GM23338 (cell line): ENCODE data around the gene OTOS. TPM values are rescaled to one million over a fixed set of nuclear protein-coding genes. Genes with fewer than 3 reads are reported as not detected.

ENCODE experiments used
- ATAC-seq: fragments of 200-7000 bp; cut with Tn5 transposase; 3 replicates; pipeline ENCODE4 v1.9.1; 2020
- DNase-seq: peaks from one replicate; pipeline ENCODE4 v3.0.0-alpha.2; 2015; ENCODE audit warnings: low spot score
- H2AFZ ChIP-seq: fragments of 200-600 bp; sonication (generic); 2 replicates; pipeline ENCODE4 v1.8.0; 2016; ENCODE audit warnings: antibody characterized with exemption, mild to moderate bottlenecking, moderate library complexity
- H3F3A ChIP-seq: fragments of 200-600 bp; sonication (generic); replicated peaks from 2 replicates; pipeline ENCODE4 v1.8.0; 2017; ENCODE audit warnings: antibody characterized with exemption, mixed run types, low read depth
- H3K27ac ChIP-seq: fragments of 200-600 bp; sonication (generic); 2 replicates; pipeline ENCODE4 v1.6.1; 2016; ENCODE audit warnings: low read depth
- H3K27me3 ChIP-seq: fragments of 200-600 bp; sonication (generic); 2 replicates; pipeline ENCODE4 v1.8.0; 2016; ENCODE audit warnings: mild to moderate bottlenecking, mixed run types, moderate library complexity; ENCODE audit not compliant: insufficient read depth
- H3K36me3 ChIP-seq: fragments of 200-600 bp; sonication (generic); 2 replicates; pipeline ENCODE4 v1.8.0; 2016; ENCODE audit warnings: mild to moderate bottlenecking; ENCODE audit not compliant: insufficient read depth
- H3K4me1 ChIP-seq: fragments of 200-600 bp; sonication (generic); 2 replicates; pipeline ENCODE4 v1.8.0; 2016; ENCODE audit warnings: mild to moderate bottlenecking, moderate library complexity; ENCODE audit not compliant: insufficient read depth
- H3K4me2 ChIP-seq: fragments of 200-600 bp; sonication (generic); 2 replicates; pipeline ENCODE4 v1.7.1; 2017; ENCODE audit warnings: mixed run types
- H3K4me3 ChIP-seq: fragments of 200-600 bp; sonication (generic); 2 replicates; pipeline ENCODE4 v1.6.1; 2016; ENCODE audit warnings: mixed run types
- H3K79me2 ChIP-seq: fragments of 200-600 bp; sonication (generic); replicated peaks from 2 replicates; pipeline ENCODE4 v1.8.0; 2017; ENCODE audit warnings: mild to moderate bottlenecking; ENCODE audit not compliant: insufficient read depth
- H3K9me2 ChIP-seq: fragments of 200-600 bp; sonication (generic); 2 replicates; pipeline ENCODE4 v1.8.0; 2017; ENCODE audit not compliant: insufficient read depth
- H4K20me1 ChIP-seq: fragments of 200-600 bp; sonication (generic); replicated peaks from 2 replicates; pipeline ENCODE4 v1.8.0; 2017; ENCODE audit warnings: mild to moderate bottlenecking; ENCODE audit not compliant: insufficient read depth
- H3K27ac Mint-ChIP-seq: 2 replicates; pipeline ENCODE4 v1.8.0; 2020; ENCODE audit warnings: inconsistent platforms, mild to moderate bottlenecking, moderate library complexity, mixed read lengths
- H3K27me3 Mint-ChIP-seq: 3 replicates; pipeline ENCODE4 v1.8.0; 2022; ENCODE audit warnings: low read depth, mild to moderate bottlenecking, moderate library complexity, mixed read lengths, inconsistent platforms; ENCODE audit not compliant: insufficient read depth, poor library complexity
- H3K36me3 Mint-ChIP-seq: 3 replicates; pipeline ENCODE4 v1.8.0; 2021; ENCODE audit warnings: low read depth, mild to moderate bottlenecking, inconsistent platforms, moderate library complexity, mixed read lengths
- H3K4me1 Mint-ChIP-seq: 3 replicates; pipeline ENCODE4 v1.8.0; 2020; ENCODE audit warnings: mild to moderate bottlenecking, inconsistent platforms, mixed read lengths
- H3K4me3 Mint-ChIP-seq: 3 replicates; pipeline ENCODE4 v1.8.0; 2021; ENCODE audit warnings: moderate library complexity, mild to moderate bottlenecking, inconsistent platforms, mixed read lengths
- H3K9me3 Mint-ChIP-seq: 3 replicates; pipeline ENCODE4 v1.8.0; 2020; ENCODE audit warnings: moderate library complexity, mild to moderate bottlenecking, inconsistent platforms, mixed read lengths
- CREB1 ChIP-seq: fragments of 250-450 bp; sonication (Bioruptor Pico); IDR thresholded peaks from 2 replicates; pipeline ENCODE4 v1.5.0; 2020; ENCODE audit warnings: low read depth, mild to moderate bottlenecking, moderate library complexity
- EZH2 ChIP-seq: fragments of 200-600 bp; sonication (generic); IDR thresholded peaks from one replicate; pipeline ENCODE4 v1.8.0; 2017; ENCODE audit warnings: antibody characterized with exemption, mild to moderate bottlenecking, low read depth; ENCODE audit not compliant: unreplicated experiment
- EZH2phosphoT487 ChIP-seq: fragments of 200-600 bp; sonication (generic); IDR thresholded peaks from one replicate; pipeline ENCODE4 v1.8.1; 2018; ENCODE audit warnings: antibody characterized with exemption; ENCODE audit not compliant: unreplicated experiment
- JUNB ChIP-seq: IDR thresholded peaks from one replicate; pipeline ENCODE4 v1.6.1; 2016; ENCODE audit warnings: antibody characterized with exemption; ENCODE audit not compliant: unreplicated experiment
- NANOG ChIP-seq: IDR thresholded peaks from 2 replicates; pipeline ENCODE4 v1.6.1; 2016; ENCODE audit warnings: antibody characterized with exemption, borderline replicate concordance
- POLR2AphosphoS5 ChIP-seq: IDR thresholded peaks from 2 replicates; pipeline ENCODE4 v1.6.1; 2016; ENCODE audit warnings: antibody characterized with exemption, low read depth
- STAT1 ChIP-seq: IDR thresholded peaks from one replicate; pipeline ENCODE4 v1.6.1; 2016; ENCODE audit warnings: antibody characterized with exemption; ENCODE audit not compliant: unreplicated experiment
- ZNF114 ChIP-seq: fragments of 250-450 bp; sonication (Bioruptor Pico); IDR thresholded peaks from 2 replicates; pipeline ENCODE4 v1.5.0; 2020; ENCODE audit warnings: mild to moderate bottlenecking, moderate library complexity
- ZNF331 ChIP-seq: fragments of 250-450 bp; sonication (Bioruptor Pico); IDR thresholded peaks from 2 replicates; pipeline ENCODE4 v1.5.0; 2020; ENCODE audit warnings: low read depth, mild to moderate bottlenecking, moderate library complexity
- polyA plus RNA-seq: library from polyadenylated mRNA; unstranded; fragments of >200 nt; fragmentation: Nextera tagmentation; extraction: Ambion mirVana; gene quantifications from 2 replicates; pipeline ENCODE4 v1.2.1, GENCODE V29; 2016
- total RNA-seq: library from RNA; depleted of rRNA; stranded (reverse); fragments of >200 nt; shearing (Covaris generic); gene quantifications from 2 replicates; pipeline ENCODE4 v1.2.3, GENCODE V29; 2014
- TF ChIP-seq, protein P1 (sequence below): IDR thresholded peaks from one replicate; pipeline ENCODE4 v1.6.1; 2018; ENCODE audit warnings: antibody characterized with exemption; ENCODE audit not compliant: unreplicated experiment
- TF ChIP-seq, protein P2 (sequence below), 2 experiments: fragments of 200-600 bp in 1 of 2; sonication (generic) in 1 of 2; conservative IDR thresholded peaks; 2 replicates each; pipeline versions ENCODE4 v1.5.1 to v1.6.1; 2016 to 2017; ENCODE audit warnings: antibody characterized with exemption in 2 of 2, low read depth in 2 of 2, mild to moderate bottlenecking in 2 of 2, moderate library complexity in 1 of 2
- TF ChIP-seq, protein P3 (sequence below): fragments of 250-450 bp; sonication (Bioruptor Pico); IDR thresholded peaks from 2 replicates; pipeline ENCODE4 v1.5.0; 2020; ENCODE audit warnings: mild to moderate bottlenecking, moderate library complexity
- TF ChIP-seq, protein P4 (sequence below): IDR thresholded peaks from 2 replicates; pipeline ENCODE4 v1.6.1; 2016; ENCODE audit warnings: antibody characterized with exemption

Gene OTOS
- total and polyA plus RNA-seq, 2 experiments from 2014 or later, result 0.40 TPM; not detected in 1

DNA sequence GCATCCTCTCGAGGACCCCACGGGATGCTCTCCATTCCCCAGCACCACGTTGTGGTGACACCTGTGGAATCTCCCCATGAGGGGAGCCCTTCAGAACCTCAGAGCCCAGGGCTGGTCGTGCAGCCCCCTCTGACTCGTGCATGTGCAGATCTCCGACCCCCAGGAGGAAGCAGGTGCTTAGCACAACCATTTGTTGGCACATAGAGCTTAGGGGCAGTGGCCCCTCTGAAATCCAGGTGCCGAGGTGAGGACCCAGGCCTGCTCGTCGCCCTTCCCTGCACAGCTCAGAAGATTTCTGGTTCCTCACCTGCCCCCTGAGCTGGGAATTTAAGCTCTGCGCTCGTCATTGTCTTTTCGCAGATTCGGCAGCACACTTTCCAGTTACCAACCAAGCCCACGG, 1.3 kb upstream of the OTOS start:
- Histone ChIP-seq H3F3A (no peaks in the 10 kb centered on the region), H4K20me1 (no peaks in the 10 kb centered on the region), H3K79me2 (no peaks in the 10 kb centered on the region), H3K4me2 (no peak overlapping the region), H3K4me1 (peaks cover 16% of the 10 kb centered on the region), H2AFZ (no peak overlapping the region), H3K36me3 (no peaks in the 10 kb centered on the region), H3K9me2 (no peaks in the 10 kb centered on the region), H3K4me3 (no peak overlapping the region), H3K27ac (no peak overlapping the region), H3K27me3 (no peaks in the 10 kb centered on the region)
- H3K4me3 Mint-ChIP-seq, result no peak overlapping the region; the same call in 2 of the 3 replicates
- peaks cover 23% of the 10 kb centered on the region for H3K4me1 Mint-ChIP-seq
- no peaks in the 10 kb centered on the region for H3K9me3 Mint-ChIP-seq
- peaks cover 12% of the 10 kb centered on the region for H3K27me3 Mint-ChIP-seq
- TF ChIP-seq EZH2 (no peak), ZNF331 (no peak), POLR2AphosphoS5 (no peak), STAT1 (no peak), JUNB (no peak), NANOG (no peak), ZNF114 (CRISPR knock-in tag) (no peak), EZH2phosphoT487 (no peak), CREB1 (no peak)
- TF ChIP-seq, protein P1, sequence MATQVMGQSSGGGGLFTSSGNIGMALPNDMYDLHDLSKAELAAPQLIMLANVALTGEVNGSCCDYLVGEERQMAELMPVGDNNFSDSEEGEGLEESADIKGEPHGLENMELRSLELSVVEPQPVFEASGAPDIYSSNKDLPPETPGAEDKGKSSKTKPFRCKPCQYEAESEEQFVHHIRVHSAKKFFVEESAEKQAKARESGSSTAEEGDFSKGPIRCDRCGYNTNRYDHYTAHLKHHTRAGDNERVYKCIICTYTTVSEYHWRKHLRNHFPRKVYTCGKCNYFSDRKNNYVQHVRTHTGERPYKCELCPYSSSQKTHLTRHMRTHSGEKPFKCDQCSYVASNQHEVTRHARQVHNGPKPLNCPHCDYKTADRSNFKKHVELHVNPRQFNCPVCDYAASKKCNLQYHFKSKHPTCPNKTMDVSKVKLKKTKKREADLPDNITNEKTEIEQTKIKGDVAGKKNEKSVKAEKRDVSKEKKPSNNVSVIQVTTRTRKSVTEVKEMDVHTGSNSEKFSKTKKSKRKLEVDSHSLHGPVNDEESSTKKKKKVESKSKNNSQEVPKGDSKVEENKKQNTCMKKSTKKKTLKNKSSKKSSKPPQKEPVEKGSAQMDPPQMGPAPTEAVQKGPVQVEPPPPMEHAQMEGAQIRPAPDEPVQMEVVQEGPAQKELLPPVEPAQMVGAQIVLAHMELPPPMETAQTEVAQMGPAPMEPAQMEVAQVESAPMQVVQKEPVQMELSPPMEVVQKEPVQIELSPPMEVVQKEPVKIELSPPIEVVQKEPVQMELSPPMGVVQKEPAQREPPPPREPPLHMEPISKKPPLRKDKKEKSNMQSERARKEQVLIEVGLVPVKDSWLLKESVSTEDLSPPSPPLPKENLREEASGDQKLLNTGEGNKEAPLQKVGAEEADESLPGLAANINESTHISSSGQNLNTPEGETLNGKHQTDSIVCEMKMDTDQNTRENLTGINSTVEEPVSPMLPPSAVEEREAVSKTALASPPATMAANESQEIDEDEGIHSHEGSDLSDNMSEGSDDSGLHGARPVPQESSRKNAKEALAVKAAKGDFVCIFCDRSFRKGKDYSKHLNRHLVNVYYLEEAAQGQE, result no peak
- TF ChIP-seq, protein P2, sequence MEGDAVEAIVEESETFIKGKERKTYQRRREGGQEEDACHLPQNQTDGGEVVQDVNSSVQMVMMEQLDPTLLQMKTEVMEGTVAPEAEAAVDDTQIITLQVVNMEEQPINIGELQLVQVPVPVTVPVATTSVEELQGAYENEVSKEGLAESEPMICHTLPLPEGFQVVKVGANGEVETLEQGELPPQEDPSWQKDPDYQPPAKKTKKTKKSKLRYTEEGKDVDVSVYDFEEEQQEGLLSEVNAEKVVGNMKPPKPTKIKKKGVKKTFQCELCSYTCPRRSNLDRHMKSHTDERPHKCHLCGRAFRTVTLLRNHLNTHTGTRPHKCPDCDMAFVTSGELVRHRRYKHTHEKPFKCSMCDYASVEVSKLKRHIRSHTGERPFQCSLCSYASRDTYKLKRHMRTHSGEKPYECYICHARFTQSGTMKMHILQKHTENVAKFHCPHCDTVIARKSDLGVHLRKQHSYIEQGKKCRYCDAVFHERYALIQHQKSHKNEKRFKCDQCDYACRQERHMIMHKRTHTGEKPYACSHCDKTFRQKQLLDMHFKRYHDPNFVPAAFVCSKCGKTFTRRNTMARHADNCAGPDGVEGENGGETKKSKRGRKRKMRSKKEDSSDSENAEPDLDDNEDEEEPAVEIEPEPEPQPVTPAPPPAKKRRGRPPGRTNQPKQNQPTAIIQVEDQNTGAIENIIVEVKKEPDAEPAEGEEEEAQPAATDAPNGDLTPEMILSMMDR (conservative IDR thresholded peaks at IDR 0.05; ENCODE audit: low read depth in 2 of 2), result no peak
- TF ChIP-seq, protein P3, sequence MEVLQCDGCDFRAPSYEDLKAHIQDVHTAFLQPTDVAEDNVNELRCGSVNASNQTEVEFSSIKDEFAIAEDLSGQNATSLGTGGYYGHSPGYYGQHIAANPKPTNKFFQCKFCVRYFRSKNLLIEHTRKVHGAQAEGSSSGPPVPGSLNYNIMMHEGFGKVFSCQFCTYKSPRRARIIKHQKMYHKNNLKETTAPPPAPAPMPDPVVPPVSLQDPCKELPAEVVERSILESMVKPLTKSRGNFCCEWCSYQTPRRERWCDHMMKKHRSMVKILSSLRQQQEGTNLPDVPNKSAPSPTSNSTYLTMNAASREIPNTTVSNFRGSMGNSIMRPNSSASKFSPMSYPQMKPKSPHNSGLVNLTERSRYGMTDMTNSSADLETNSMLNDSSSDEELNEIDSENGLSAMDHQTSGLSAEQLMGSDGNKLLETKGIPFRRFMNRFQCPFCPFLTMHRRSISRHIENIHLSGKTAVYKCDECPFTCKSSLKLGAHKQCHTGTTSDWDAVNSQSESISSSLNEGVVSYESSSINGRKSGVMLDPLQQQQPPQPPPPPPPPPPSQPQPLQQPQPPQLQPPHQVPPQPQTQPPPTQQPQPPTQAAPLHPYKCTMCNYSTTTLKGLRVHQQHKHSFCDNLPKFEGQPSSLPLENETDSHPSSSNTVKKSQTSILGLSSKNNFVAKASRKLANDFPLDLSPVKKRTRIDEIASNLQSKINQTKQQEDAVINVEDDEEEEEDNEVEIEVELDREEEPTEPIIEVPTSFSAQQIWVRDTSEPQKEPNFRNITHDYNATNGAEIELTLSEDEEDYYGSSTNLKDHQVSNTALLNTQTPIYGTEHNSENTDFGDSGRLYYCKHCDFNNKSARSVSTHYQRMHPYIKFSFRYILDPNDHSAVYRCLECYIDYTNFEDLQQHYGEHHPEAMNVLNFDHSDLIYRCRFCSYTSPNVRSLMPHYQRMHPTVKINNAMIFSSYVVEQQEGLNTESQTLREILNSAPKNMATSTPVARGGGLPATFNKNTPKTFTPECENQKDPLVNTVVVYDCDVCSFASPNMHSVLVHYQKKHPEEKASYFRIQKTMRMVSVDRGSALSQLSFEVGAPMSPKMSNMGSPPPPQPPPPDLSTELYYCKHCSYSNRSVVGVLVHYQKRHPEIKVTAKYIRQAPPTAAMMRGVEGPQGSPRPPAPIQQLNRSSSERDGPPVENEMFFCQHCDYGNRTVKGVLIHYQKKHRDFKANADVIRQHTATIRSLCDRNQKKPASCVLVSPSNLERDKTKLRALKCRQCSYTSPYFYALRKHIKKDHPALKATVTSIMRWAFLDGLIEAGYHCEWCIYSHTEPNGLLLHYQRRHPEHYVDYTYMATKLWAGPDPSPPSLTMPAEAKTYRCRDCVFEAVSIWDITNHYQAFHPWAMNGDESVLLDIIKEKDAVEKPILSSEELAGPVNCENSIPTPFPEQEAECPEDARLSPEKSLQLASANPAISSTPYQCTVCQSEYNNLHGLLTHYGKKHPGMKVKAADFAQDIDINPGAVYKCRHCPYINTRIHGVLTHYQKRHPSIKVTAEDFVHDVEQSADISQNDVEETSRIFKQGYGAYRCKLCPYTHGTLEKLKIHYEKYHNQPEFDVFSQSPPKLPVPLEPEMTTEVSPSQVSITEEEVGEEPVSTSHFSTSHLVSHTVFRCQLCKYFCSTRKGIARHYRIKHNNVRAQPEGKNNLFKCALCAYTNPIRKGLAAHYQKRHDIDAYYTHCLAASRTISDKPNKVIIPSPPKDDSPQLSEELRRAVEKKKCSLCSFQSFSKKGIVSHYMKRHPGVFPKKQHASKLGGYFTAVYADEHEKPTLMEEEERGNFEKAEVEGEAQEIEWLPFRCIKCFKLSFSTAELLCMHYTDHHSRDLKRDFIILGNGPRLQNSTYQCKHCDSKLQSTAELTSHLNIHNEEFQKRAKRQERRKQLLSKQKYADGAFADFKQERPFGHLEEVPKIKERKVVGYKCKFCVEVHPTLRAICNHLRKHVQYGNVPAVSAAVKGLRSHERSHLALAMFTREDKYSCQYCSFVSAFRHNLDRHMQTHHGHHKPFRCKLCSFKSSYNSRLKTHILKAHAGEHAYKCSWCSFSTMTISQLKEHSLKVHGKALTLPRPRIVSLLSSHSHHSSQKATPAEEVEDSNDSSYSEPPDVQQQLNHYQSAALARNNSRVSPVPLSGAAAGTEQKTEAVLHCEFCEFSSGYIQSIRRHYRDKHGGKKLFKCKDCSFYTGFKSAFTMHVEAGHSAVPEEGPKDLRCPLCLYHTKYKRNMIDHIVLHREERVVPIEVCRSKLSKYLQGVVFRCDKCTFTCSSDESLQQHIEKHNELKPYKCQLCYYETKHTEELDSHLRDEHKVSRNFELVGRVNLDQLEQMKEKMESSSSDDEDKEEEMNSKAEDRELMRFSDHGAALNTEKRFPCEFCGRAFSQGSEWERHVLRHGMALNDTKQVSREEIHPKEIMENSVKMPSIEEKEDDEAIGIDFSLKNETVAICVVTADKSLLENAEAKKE (CRISPR knock-in tag), result no peak
- TF ChIP-seq, protein P4, sequence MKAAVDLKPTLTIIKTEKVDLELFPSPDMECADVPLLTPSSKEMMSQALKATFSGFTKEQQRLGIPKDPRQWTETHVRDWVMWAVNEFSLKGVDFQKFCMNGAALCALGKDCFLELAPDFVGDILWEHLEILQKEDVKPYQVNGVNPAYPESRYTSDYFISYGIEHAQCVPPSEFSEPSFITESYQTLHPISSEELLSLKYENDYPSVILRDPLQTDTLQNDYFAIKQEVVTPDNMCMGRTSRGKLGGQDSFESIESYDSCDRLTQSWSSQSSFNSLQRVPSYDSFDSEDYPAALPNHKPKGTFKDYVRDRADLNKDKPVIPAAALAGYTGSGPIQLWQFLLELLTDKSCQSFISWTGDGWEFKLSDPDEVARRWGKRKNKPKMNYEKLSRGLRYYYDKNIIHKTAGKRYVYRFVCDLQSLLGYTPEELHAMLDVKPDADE, result no peak
- DNase-seq, result no peak
- H3K27ac Mint-ChIP-seq, result no peak overlapping the region
- H3K36me3 Mint-ChIP-seq, result no peaks in the 10 kb centered on the region
- ATAC-seq, result no peak
